ENCODE measurements around the gene MYO9B. TPM values are rescaled to one million over a fixed set of nuclear protein-coding genes. Genes with fewer than 3 reads are reported as not detected.

Gene MYO9B
- total and polyA plus RNA-seq, 2 of the 13 experiments (the other 11 are each of a cell fraction or from before 2014, with no cell fraction given) = 18.0 to 18.3 TPM

DNA sequence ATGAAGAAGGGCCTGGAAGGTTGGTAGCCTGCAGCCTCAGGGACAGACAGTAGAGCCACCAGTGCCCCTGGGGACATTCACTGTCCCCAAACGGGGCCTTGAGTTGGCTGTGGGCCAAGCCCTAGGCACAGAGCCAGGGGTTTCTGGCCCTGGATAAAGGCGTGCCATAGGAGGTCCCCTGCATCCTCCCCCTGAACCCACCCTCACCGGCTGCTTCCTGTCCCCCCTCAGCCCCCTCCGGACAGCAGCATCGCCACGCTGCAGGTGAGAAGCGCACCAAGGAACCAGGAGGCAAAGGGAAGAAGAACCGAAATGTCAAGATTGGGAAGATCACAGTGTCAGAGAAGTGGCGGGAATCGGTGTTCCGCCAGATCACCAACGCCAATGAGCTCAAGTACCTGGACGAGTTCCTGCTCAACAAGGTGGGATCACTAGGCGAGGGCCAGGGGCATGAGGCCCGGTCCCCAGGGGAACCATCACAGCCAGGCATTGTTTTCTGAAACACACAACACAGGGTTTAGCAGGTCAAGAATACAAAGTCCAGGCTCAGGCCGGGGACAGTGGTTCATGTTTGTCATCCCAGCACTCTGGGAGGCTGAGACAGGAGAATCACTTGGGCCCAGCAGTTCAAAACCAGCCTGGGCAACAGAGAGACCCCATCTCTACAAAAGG is 125.0 kb downstream of the MYO9B start (continued):
- peak in 1 of 2 experiments; percentile 24; a peak in 1 of 4 replicates for TF ChIP-seq MAFK (conservative IDR thresholded peaks at IDR 0.05 in 1 of 2, IDR thresholded peaks at IDR 0.05 in 1 of 2; ENCODE audit: low read length in 2 of 2)
- no peak for TF ChIP-seq ZNF230 (CRISPR knock-in tag; IDR thresholded peaks at IDR 0.05)
- TF ChIP-seq NONO (IDR thresholded peaks at IDR 0.05) = no peak
- TF ChIP-seq NONO (CRISPR knock-in tag; conservative IDR thresholded peaks at IDR 0.05) = peak; percentile 69; the same call in 1 of the 2 replicates
- TF ChIP-seq, protein P1, sequence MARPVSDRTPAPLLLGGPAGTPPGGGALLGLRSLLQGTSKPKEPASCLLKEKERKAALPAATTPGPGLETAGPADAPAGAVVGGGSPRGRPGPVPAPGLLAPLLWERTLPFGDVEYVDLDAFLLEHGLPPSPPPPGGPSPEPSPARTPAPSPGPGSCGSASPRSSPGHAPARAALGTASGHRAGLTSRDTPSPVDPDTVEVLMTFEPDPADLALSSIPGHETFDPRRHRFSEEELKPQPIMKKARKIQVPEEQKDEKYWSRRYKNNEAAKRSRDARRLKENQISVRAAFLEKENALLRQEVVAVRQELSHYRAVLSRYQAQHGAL (CRISPR knock-in tag; IDR thresholded peaks at IDR 0.05; ENCODE audit: not compliant biosample characterization) = no peak
- TF ChIP-seq, protein P2, sequence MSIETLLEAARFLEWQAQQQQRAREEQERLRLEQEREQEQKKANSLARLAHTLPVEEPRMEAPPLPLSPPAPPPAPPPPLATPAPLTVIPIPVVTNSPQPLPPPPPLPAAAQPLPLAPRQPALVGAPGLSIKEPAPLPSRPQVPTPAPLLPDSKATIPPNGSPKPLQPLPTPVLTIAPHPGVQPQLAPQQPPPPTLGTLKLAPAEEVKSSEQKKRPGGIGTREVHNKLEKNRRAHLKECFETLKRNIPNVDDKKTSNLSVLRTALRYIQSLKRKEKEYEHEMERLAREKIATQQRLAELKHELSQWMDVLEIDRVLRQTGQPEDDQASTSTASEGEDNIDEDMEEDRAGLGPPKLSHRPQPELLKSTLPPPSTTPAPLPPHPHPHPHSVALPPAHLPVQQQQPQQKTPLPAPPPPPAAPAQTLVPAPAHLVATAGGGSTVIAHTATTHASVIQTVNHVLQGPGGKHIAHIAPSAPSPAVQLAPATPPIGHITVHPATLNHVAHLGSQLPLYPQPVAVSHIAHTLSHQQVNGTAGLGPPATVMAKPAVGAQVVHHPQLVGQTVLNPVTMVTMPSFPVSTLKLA (IDR thresholded peaks at IDR 0.05) = no peak
- TF ChIP-seq, protein P3, sequence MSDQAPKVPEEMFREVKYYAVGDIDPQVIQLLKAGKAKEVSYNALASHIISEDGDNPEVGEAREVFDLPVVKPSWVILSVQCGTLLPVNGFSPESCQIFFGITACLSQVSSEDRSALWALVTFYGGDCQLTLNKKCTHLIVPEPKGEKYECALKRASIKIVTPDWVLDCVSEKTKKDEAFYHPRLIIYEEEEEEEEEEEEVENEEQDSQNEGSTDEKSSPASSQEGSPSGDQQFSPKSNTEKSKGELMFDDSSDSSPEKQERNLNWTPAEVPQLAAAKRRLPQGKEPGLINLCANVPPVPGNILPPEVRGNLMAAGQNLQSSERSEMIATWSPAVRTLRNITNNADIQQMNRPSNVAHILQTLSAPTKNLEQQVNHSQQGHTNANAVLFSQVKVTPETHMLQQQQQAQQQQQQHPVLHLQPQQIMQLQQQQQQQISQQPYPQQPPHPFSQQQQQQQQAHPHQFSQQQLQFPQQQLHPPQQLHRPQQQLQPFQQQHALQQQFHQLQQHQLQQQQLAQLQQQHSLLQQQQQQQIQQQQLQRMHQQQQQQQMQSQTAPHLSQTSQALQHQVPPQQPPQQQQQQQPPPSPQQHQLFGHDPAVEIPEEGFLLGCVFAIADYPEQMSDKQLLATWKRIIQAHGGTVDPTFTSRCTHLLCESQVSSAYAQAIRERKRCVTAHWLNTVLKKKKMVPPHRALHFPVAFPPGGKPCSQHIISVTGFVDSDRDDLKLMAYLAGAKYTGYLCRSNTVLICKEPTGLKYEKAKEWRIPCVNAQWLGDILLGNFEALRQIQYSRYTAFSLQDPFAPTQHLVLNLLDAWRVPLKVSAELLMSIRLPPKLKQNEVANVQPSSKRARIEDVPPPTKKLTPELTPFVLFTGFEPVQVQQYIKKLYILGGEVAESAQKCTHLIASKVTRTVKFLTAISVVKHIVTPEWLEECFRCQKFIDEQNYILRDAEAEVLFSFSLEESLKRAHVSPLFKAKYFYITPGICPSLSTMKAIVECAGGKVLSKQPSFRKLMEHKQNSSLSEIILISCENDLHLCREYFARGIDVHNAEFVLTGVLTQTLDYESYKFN (CRISPR knock-in tag; conservative IDR thresholded peaks at IDR 0.05) = peak; percentile 90
- TF ChIP-seq ZNF776 (CRISPR knock-in tag; IDR thresholded peaks at IDR 0.05) = peak; percentile 67; the same call in 1 of the 2 replicates
- peak; percentile 62 for TF ChIP-seq BCL6 (CRISPR knock-in tag; IDR thresholded peaks at IDR 0.05)
- no peak for TF ChIP-seq ZNF562 (CRISPR knock-in tag; IDR thresholded peaks at IDR 0.05; ENCODE audit: borderline replicate concordance)
- TF ChIP-seq SOX5 (CRISPR knock-in tag; IDR thresholded peaks at IDR 0.05; ENCODE audit: borderline replicate concordance) = peak; percentile 95
- TF ChIP-seq NCOR1 (IDR thresholded peaks at IDR 0.05; ENCODE audit: borderline replicate concordance, low read length) = peak; percentile 75; the same call in 1 of the 2 replicates
- TF ChIP-seq KLF13 (CRISPR knock-in tag; IDR thresholded peaks at IDR 0.05) = no peak
- 0 out of 2 replicates have a peak, but pooled peaks have one; percentile 11 for TF ChIP-seq ARID2 (CRISPR knock-in tag; IDR thresholded peaks at IDR 0.05; ENCODE audit: borderline replicate concordance)
- peak; percentile 78 to 90; a peak in 3 of 4 replicates for TF ChIP-seq NR2F1 (CRISPR knock-in tag; IDR thresholded peaks at IDR 0.05)
- peak; percentile 18; the same call in 1 of the 2 replicates for TF ChIP-seq ZNF350 (CRISPR knock-in tag; IDR thresholded peaks at IDR 0.05; ENCODE audit: borderline replicate concordance, low read depth)
- TF ChIP-seq, protein P4, sequence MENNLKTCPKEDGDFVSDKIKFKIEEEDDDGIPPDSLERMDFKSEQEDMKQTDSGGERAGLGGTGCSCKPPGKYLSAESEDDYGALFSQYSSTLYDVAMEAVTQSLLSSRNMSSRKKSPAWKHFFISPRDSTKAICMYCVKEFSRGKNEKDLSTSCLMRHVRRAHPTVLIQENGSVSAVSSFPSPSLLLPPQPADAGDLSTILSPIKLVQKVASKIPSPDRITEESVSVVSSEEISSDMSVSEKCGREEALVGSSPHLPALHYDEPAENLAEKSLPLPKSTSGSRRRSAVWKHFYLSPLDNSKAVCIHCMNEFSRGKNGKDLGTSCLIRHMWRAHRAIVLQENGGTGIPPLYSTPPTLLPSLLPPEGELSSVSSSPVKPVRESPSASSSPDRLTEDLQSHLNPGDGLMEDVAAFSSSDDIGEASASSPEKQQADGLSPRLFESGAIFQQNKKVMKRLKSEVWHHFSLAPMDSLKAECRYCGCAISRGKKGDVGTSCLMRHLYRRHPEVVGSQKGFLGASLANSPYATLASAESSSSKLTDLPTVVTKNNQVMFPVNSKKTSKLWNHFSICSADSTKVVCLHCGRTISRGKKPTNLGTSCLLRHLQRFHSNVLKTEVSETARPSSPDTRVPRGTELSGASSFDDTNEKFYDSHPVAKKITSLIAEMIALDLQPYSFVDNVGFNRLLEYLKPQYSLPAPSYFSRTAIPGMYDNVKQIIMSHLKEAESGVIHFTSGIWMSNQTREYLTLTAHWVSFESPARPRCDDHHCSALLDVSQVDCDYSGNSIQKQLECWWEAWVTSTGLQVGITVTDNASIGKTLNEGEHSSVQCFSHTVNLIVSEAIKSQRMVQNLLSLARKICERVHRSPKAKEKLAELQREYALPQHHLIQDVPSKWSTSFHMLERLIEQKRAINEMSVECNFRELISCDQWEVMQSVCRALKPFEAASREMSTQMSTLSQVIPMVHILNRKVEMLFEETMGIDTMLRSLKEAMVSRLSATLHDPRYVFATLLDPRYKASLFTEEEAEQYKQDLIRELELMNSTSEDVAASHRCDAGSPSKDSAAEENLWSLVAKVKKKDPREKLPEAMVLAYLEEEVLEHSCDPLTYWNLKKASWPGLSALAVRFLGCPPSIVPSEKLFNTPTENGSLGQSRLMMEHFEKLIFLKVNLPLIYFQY (CRISPR knock-in tag; IDR thresholded peaks at IDR 0.05; ENCODE audit: borderline replicate concordance) = no peak
- peak; percentile 65 for TF ChIP-seq FOXA3 (CRISPR knock-in tag; IDR thresholded peaks at IDR 0.05)
- TF ChIP-seq ZBTB7B (CRISPR knock-in tag; IDR thresholded peaks at IDR 0.05) = peak; percentile 88
- TF ChIP-seq CENPT (CRISPR knock-in tag; IDR thresholded peaks at IDR 0.05; ENCODE audit: low read depth) = no peak
